Keratinocyte (primary cell): ENCODE results near the gene MCM6.

Source experiments
- CTCF ChIP-seq, 3 experiments: IDR thresholded peaks in 1 of 3; conservative IDR thresholded peaks in 1 of 3; optimal IDR thresholded peaks in 1 of 3; 2 replicates in 2 of 3; 3 replicates in 1 of 3; pipeline versions ENCODE3 to v1.5.1; 2011; ENCODE audit warnings: low read length in 3 of 3, mild to moderate bottlenecking in 3 of 3, moderate library complexity in 2 of 3, control low read depth in 1 of 3, inconsistent platforms in 1 of 3; ENCODE audit not compliant: insufficient read depth in 2 of 3; ENCODE audit errors: extremely low read depth in 1 of 3
- EZH2 ChIP-seq: IDR thresholded peaks from one replicate; pipeline ENCODE4 v1.6.1; 2012; ENCODE audit warnings: inconsistent platforms, mild to moderate bottlenecking, low read length, moderate library complexity

GRCh38 chr2:135845257-135845656, 31.0 kb downstream of the MCM6 start:
- TF ChIP-seq EZH2, result no peak
- no peak for TF ChIP-seq CTCF (optimal IDR thresholded peaks at IDR 0.05 in 1 of 3, IDR thresholded peaks at IDR 0.05 in 1 of 3, conservative IDR thresholded peaks at IDR 0.05 in 1 of 3; ENCODE audit: extremely low read depth in 1 of 3, insufficient read depth in 2 of 3, low read length in 3 of 3)
